Tibial artery (tissue), 4 donors: ENCODE results near the gene SLC44A3.

Experiments used
- DNase-seq, 2 donors: peaks; one replicate each; pipeline ENCODE4 v3.0.0-alpha.2; 2019
- H3K27ac ChIP-seq, 2 donors: fragments of 200-600 bp; sonication (generic) in 1 of 2; 1 replicate in 1 of 2; 2 replicates in 1 of 2; pipeline ENCODE4 v1.5.1; 2018 to 2019; ENCODE audit warnings: mild to moderate bottlenecking in 1 of 2
- H3K27me3 ChIP-seq, 2 donors: fragments of 200-600 bp; sonication (generic) in 1 of 2; one replicate each; pipeline versions ENCODE4 v1.5.1 to v1.6.0; 2016 to 2019
- H3K36me3 ChIP-seq, 3 donors: fragments of 200-600 bp; sonication (generic) in 2 of 3; one replicate each; pipeline ENCODE4 v1.5.1; 2016 to 2019; ENCODE audit warnings: mild to moderate bottlenecking in 2 of 3
- H3K4me1 ChIP-seq, 4 donors: fragments of 200-600 bp; sonication (generic) in 2 of 4; 1 replicate in 3 of 4; 2 replicates in 1 of 4; pipeline ENCODE4 v1.5.1; 2016 to 2019
- H3K4me3 ChIP-seq, 2 donors: fragments of 200-600 bp; sonication (generic) in 1 of 2; 1 replicate in 1 of 2; 2 replicates in 1 of 2; pipeline ENCODE4 v1.5.1; 2018 to 2019; ENCODE audit warnings: mild to moderate bottlenecking in 2 of 2
- H3K9me3 ChIP-seq, 3 donors: fragments of 200-600 bp; sonication (generic) in 1 of 3; one replicate each; pipeline ENCODE4 v1.5.1; 2016 to 2019
- CTCF ChIP-seq, 2 experiments: fragments of 200-600 bp in 1 of 2; fragments of 450-650 bp in 1 of 2; IDR thresholded peaks; one replicate each; pipeline ENCODE4 v1.5.1; 2017 to 2019; ENCODE audit warnings: antibody characterized with exemption in 2 of 2, mild to moderate bottlenecking in 1 of 2, moderate library complexity in 1 of 2
- intact Hi-C: fragments of 100-400 bp; cut with DNase I; formaldehyde crosslinking; loops from one replicate; pipeline ENCODE4 v1.15.0; 2023; ENCODE audit warnings: low total_unique reads

The SLC44A3 gene

GRCh38 chr1:94855307-94855700 lies 35.1 kb downstream of the SLC44A3 start:
- no peak overlapping the region for H3K4me3 ChIP-seq
- H3K27me3 ChIP-seq = no peaks in the 10 kb centered on the region
- no peak for DNase-seq
- peak overlapping the region; percentile 68 to 79 for H3K27ac ChIP-seq
- TF ChIP-seq CTCF (IDR thresholded peaks at IDR 0.05) = no peak
- intact Hi-C loops = loop anchor here (2.0 kb wide), 1 partner anchor 187 kb away; no protein-coding TSS in a partner anchor
- H3K9me3 ChIP-seq = no peaks in the 10 kb centered on the region
- no peaks in the 10 kb centered on the region for H3K36me3 ChIP-seq
- H3K4me1 ChIP-seq = peaks cover 0 to 31% (median 18%) of the 10 kb centered on the region in 4 donors

GRCh38 chr1:94856004-94856403 lies 35.8 kb downstream of the SLC44A3 start:
- TF ChIP-seq CTCF (IDR thresholded peaks at IDR 0.05) = no peak
- peaks cover 0 to 24% (median 17%) of the 10 kb centered on the region in 4 donors for H3K4me1 ChIP-seq
- no peak for DNase-seq
- no peaks in the 10 kb centered on the region for H3K9me3 ChIP-seq
- intact Hi-C loops = no loop called here
- H3K27ac ChIP-seq = no peak overlapping the region
- no peaks in the 10 kb centered on the region for H3K27me3 ChIP-seq
- no peaks in the 10 kb centered on the region for H3K36me3 ChIP-seq
- H3K4me3 ChIP-seq = no peak overlapping the region

- intact Hi-C loops = no loop called here
- H3K27me3 ChIP-seq = no peaks in the 10 kb centered on the region
- H3K4me3 ChIP-seq = no peak overlapping the region
- peaks cover 0 to 19% (median 9%) of the 10 kb centered on the region in 4 donors for H3K4me1 ChIP-seq
- H3K36me3 ChIP-seq = no peaks in the 10 kb centered on the region
- DNase-seq = no peak
- no peaks in the 10 kb centered on the region for H3K9me3 ChIP-seq
- H3K27ac ChIP-seq = no peak overlapping the region
- TF ChIP-seq CTCF (IDR thresholded peaks at IDR 0.05) = no peak
Measured at GRCh38 chr1:94856868-94857267, 36.7 kb downstream of the SLC44A3 start.

GRCh38 chr1:94858276-94858675 lies 38.1 kb downstream of the SLC44A3 start:
- TF ChIP-seq CTCF (IDR thresholded peaks at IDR 0.05) = no peak
- H3K9me3 ChIP-seq = no peaks in the 10 kb centered on the region
- no peak overlapping the region for H3K27ac ChIP-seq
- DNase-seq = no peak
- H3K27me3 ChIP-seq = no peaks in the 10 kb centered on the region
- H3K36me3 ChIP-seq = no peaks in the 10 kb centered on the region
- no peak overlapping the region for H3K4me3 ChIP-seq
- peaks cover 0 to 27% (median 16%) of the 10 kb centered on the region in 4 donors for H3K4me1 ChIP-seq
- intact Hi-C loops = no loop called here

GRCh38 chr1:94859174-94859573 lies 39.0 kb downstream of the SLC44A3 start:
- no peaks in the 10 kb centered on the region for H3K27me3 ChIP-seq
- H3K4me1 ChIP-seq = peaks cover 0 to 36% (median 25%) of the 10 kb centered on the region in 4 donors
- H3K36me3 ChIP-seq = no peaks in the 10 kb centered on the region
- no peak overlapping the region for H3K27ac ChIP-seq
- intact Hi-C loops = no loop called here
- H3K4me3 ChIP-seq = no peak overlapping the region
- TF ChIP-seq CTCF (IDR thresholded peaks at IDR 0.05) = no peak
- DNase-seq = no peak
- no peaks in the 10 kb centered on the region for H3K9me3 ChIP-seq

GRCh38 chr1:94862718-94863117 lies 42.6 kb downstream of the SLC44A3 start:
- no peaks in the 10 kb centered on the region for H3K36me3 ChIP-seq
- no peak overlapping the region for H3K4me3 ChIP-seq
- peaks cover 0 to 61% (median 48%) of the 10 kb centered on the region in 4 donors for H3K4me1 ChIP-seq
- intact Hi-C loops = loop anchor here (2.0 kb wide), 1 partner anchor 62 kb away; no protein-coding TSS in a partner anchor
- DNase-seq = no peak
- H3K9me3 ChIP-seq = no peaks in the 10 kb centered on the region
- H3K27ac ChIP-seq = peak overlapping the region; percentile 76 to 81
- H3K27me3 ChIP-seq = no peaks in the 10 kb centered on the region
- no peak for TF ChIP-seq CTCF (IDR thresholded peaks at IDR 0.05)
